Trophoblast cell (in vitro differentiated cells and primary cell): Measurements from ENCODE around the gene PRR12.

Source experiments
- DNase-seq, 2 donors: peaks; one replicate each; pipeline ENCODE4 v3.0.0-alpha.2; 2016
- H2AFZ ChIP-seq: 2 replicates; pipeline ENCODE4 v1.6.1; 2013; ENCODE audit warnings: low read length, moderate library complexity, mild to moderate bottlenecking; ENCODE audit not compliant: insufficient read depth, poor library complexity
- H2AK5ac ChIP-seq: 2 replicates; pipeline ENCODE4 v1.6.1; 2013; ENCODE audit warnings: mild to moderate bottlenecking, low read length
- H2BK120ac ChIP-seq: 2 replicates; pipeline ENCODE4 v1.6.1; 2013; ENCODE audit warnings: low read length, mild to moderate bottlenecking, moderate library complexity; ENCODE audit not compliant: insufficient read depth, poor library complexity
- H2BK12ac ChIP-seq: 2 replicates; pipeline ENCODE4 v1.6.1; 2013; ENCODE audit warnings: mild to moderate bottlenecking, low read length, moderate library complexity
- H2BK5ac ChIP-seq: 2 replicates; pipeline ENCODE4 v1.6.1; 2013; ENCODE audit warnings: low read length, low read depth, moderate library complexity, mild to moderate bottlenecking; ENCODE audit not compliant: poor library complexity
- H3K14ac ChIP-seq: 2 replicates; pipeline ENCODE4 v1.6.1; 2013; ENCODE audit warnings: mild to moderate bottlenecking, low read length
- H3K18ac ChIP-seq: 2 replicates; pipeline ENCODE4 v1.6.1; 2013; ENCODE audit warnings: mild to moderate bottlenecking, low read length
- H3K23ac ChIP-seq: 2 replicates; pipeline ENCODE4 v1.6.1; 2013; ENCODE audit warnings: low read length
- H3K27ac ChIP-seq: 2 replicates; pipeline ENCODE4 v1.5.1; 2013; ENCODE audit warnings: low read depth, mild to moderate bottlenecking, inconsistent platforms, low read length, moderate library complexity
- H3K27me3 ChIP-seq: 2 replicates; pipeline ENCODE4 v1.6.1; 2013; ENCODE audit warnings: inconsistent platforms, mild to moderate bottlenecking, low read length, moderate library complexity; ENCODE audit not compliant: insufficient read depth
- H3K36me3 ChIP-seq, 2 experiments: 1 replicate in 1 of 2; 2 replicates in 1 of 2; pipeline ENCODE4 v1.6.1; 2013; ENCODE audit warnings: low read length in 2 of 2, mild to moderate bottlenecking in 2 of 2, moderate library complexity in 1 of 2; ENCODE audit not compliant: insufficient read depth in 2 of 2, control insufficient read depth in 1 of 2
- H3K4ac ChIP-seq: 2 replicates; pipeline ENCODE4 v1.6.1; 2013; ENCODE audit warnings: low read depth, mild to moderate bottlenecking, low read length, moderate library complexity
- H3K4me1 ChIP-seq, 2 experiments: 1 replicate in 1 of 2; 2 replicates in 1 of 2; pipeline ENCODE4 v1.6.1; 2013; ENCODE audit warnings: low read length in 2 of 2, mild to moderate bottlenecking in 2 of 2, moderate library complexity in 1 of 2; ENCODE audit not compliant: insufficient read depth in 2 of 2, control insufficient read depth in 1 of 2
- H3K4me2 ChIP-seq: 2 replicates; pipeline ENCODE4 v1.6.1; 2013; ENCODE audit warnings: inconsistent platforms, mild to moderate bottlenecking, low read length, moderate library complexity
- H3K4me3 ChIP-seq: 2 replicates; pipeline ENCODE4 v1.5.1; 2013; ENCODE audit warnings: mild to moderate bottlenecking, low read depth, low read length, inconsistent platforms
- H3K79me1 ChIP-seq: one replicate; pipeline ENCODE4 v1.6.1; 2013; ENCODE audit warnings: low read length
- H3K79me2 ChIP-seq: 2 replicates; pipeline ENCODE4 v1.6.1; 2013; ENCODE audit warnings: low read length, mild to moderate bottlenecking; ENCODE audit not compliant: control insufficient read depth, insufficient read depth, poor library complexity
- H3K9ac ChIP-seq: 2 replicates; pipeline ENCODE4 v1.6.1; 2013; ENCODE audit warnings: mild to moderate bottlenecking, low read length
- H3K9me3 ChIP-seq: 2 replicates; pipeline ENCODE4 v1.6.1; 2013; ENCODE audit warnings: low read depth, mild to moderate bottlenecking, control low read depth, inconsistent platforms, low read length; ENCODE audit not compliant: insufficient read depth
- H4K12ac ChIP-seq: 2 replicates; pipeline ENCODE4 v1.6.1; 2013; ENCODE audit warnings: low read depth, mild to moderate bottlenecking, low read length, moderate library complexity
- H4K8ac ChIP-seq: 2 replicates; pipeline ENCODE4 v1.6.1; 2013; ENCODE audit warnings: low read depth, mild to moderate bottlenecking, low read length, moderate library complexity
- H4K91ac ChIP-seq: one replicate; pipeline ENCODE4 v1.6.1; 2013; ENCODE audit warnings: low read depth, mild to moderate bottlenecking, low read length, moderate library complexity
- WGBS: extraction: QIAGEN DNeasy Blood & Tissue Kit; methylation state at CpG from one replicate; pipeline ENCODE4 v1.1.7; 2013; ENCODE audit warnings: missing lambda C conversion rate; ENCODE audit not compliant: insufficient read length, insufficient coverage; ENCODE audit errors: extremely low coverage; 5-methylcytosine and 5-hydroxymethylcytosine counted together

The PRR12 gene

DNA sequence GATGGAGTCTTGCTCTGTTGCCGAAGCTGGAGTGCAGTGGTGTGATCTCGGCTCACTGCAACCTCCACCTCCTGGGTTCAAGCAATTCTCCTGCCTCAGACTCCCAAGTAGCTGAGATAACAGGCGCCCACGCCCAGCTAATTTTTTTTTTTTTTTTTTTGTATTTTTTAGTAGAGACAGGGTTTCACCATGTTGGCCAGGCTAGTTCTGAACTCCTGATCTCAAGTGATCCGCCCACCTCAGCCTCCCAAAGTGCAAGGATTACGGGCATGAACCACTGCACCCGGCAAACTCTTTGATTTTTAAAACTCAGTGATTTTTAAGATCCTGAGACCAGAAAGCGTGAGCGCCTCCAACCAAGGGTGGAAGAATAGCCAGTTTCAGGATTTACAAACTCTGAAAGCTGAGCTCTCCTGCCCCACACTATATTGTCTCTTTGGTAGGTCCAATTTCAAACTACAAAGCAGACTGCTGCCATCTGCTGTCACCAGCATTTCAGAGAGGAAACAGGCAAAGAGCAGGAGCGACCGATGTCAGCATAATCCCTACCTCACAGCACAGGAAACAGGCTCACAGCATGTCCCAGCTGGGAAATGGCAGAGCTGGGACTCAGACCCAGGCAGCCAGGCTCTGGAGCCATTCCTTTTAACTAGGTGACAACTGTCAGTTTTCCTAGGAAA is 19.8 kb upstream of the PRR12 start:
- H3K4me1 ChIP-seq: peaks cover 3% of the 10 kb centered on the region in 2 experiments
- no peak overlapping the region for H3K4ac ChIP-seq
- no peak overlapping the region for H3K14ac ChIP-seq
- H3K23ac ChIP-seq: no peak overlapping the region
- H3K79me2 ChIP-seq: peaks cover 2% of the 10 kb centered on the region
- H3K27me3 ChIP-seq: no peaks in the 10 kb centered on the region
- H3K4me2 ChIP-seq: no peak overlapping the region
- no peak overlapping the region for H3K9ac ChIP-seq
- no peak overlapping the region for H2BK12ac ChIP-seq
- DNase-seq: no peak
- H3K4me3 ChIP-seq: no peak overlapping the region
- no peak overlapping the region for H4K91ac ChIP-seq
- no peaks in the 10 kb centered on the region for H3K9me3 ChIP-seq
- H3K79me1 ChIP-seq: no peaks in the 10 kb centered on the region
- H2BK5ac ChIP-seq: no peak overlapping the region
- no peak overlapping the region for H2AK5ac ChIP-seq
- H3K27ac ChIP-seq: no peak overlapping the region
- no peak overlapping the region for H4K12ac ChIP-seq
- no peak overlapping the region for H2BK120ac ChIP-seq
- H3K18ac ChIP-seq: no peak overlapping the region
- H3K36me3 ChIP-seq: peaks cover 11 to 13% of the 10 kb centered on the region in 2 experiments
- no CpG with 5 or more reads among the region's 11 CpGs for WGBS
- H4K8ac ChIP-seq: no peak overlapping the region
- no peak overlapping the region for H2AFZ ChIP-seq

DNA sequence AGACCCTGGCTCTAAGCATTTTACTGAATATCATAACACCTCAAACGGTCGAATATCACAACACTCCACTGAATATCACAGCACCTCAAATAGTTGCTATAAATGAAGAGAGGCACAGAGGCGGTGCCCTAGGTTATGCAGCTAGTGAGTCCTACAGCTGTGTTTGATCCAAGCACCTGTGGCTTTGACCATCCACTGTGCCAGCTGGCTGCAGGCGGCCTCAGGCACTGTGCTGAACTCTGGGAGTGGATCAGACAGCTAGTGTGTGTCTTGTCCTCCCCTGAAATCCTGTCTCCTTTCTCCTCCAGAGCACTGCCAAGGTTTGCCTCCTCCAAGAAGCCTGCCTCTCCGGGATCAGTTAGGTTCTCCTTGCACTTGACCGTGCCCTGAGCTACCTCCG is 18.0 kb upstream of the PRR12 start:
- Histone ChIP-seq H3K27ac (no peak overlapping the region), H3K9ac (no peak overlapping the region), H2AK5ac (no peak overlapping the region), H3K79me1 (no peaks in the 10 kb centered on the region), H3K79me2 (peaks cover 2% of the 10 kb centered on the region), H4K12ac (no peak overlapping the region), H3K4me1 (peaks cover 3% of the 10 kb centered on the region in 2 experiments), H2BK5ac (no peak overlapping the region), H3K36me3 (peaks cover 13 to 16% of the 10 kb centered on the region in 2 experiments), H2BK12ac (no peak overlapping the region), H3K9me3 (no peaks in the 10 kb centered on the region), H2BK120ac (no peak overlapping the region), H4K91ac (no peak overlapping the region), H3K14ac (no peak overlapping the region), H3K27me3 (no peaks in the 10 kb centered on the region), H3K4me2 (no peak overlapping the region), H3K4ac (no peak overlapping the region), H3K4me3 (no peak overlapping the region), H4K8ac (no peak overlapping the region), H3K23ac (no peak overlapping the region), H3K18ac (no peak overlapping the region), H2AFZ (no peak overlapping the region)
- no CpG with 5 or more reads among the region's 7 CpGs for WGBS
- DNase-seq: no peak

DNA sequence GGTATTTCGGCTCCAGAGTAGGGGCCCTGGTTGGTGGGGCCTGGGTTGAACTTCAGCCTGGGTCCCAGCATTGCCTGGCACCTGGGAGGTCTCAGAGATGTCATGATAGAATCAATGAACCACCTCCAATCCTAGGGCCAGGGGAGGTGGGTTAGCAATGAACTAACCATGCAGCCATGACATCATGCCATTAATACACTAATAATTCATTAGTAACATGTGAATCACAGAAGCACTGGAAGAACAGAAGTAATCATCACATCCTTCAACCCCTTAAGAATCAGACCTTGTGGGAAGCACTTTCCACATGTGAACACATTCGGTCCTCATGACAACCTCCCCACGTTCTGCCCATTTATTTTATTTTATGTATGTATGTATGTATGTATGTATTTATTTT is 17.6 kb upstream of the PRR12 start:
- H2BK5ac ChIP-seq: no peak overlapping the region
- H3K4me2 ChIP-seq: no peak overlapping the region
- WGBS: no CpG with 5 or more reads among the region's 3 CpGs
- H2BK12ac ChIP-seq: no peak overlapping the region
- H3K27ac ChIP-seq: no peak overlapping the region
- H3K23ac ChIP-seq: no peak overlapping the region
- H2BK120ac ChIP-seq: no peak overlapping the region
- peaks cover 13 to 16% of the 10 kb centered on the region in 2 experiments for H3K36me3 ChIP-seq
- no peaks in the 10 kb centered on the region for H3K79me1 ChIP-seq
- peaks cover 3% of the 10 kb centered on the region in 2 experiments for H3K4me1 ChIP-seq
- peaks cover 2% of the 10 kb centered on the region for H3K79me2 ChIP-seq
- no peaks in the 10 kb centered on the region for H3K9me3 ChIP-seq
- H2AFZ ChIP-seq: no peak overlapping the region
- no peak overlapping the region for H3K14ac ChIP-seq
- H3K9ac ChIP-seq: no peak overlapping the region
- H4K12ac ChIP-seq: no peak overlapping the region
- H3K4me3 ChIP-seq: no peak overlapping the region
- H3K18ac ChIP-seq: no peak overlapping the region
- no peak overlapping the region for H4K8ac ChIP-seq
- H3K4ac ChIP-seq: no peak overlapping the region
- no peak overlapping the region for H4K91ac ChIP-seq
- H3K27me3 ChIP-seq: no peaks in the 10 kb centered on the region
- no peak overlapping the region for H2AK5ac ChIP-seq
- no peak for DNase-seq

DNA sequence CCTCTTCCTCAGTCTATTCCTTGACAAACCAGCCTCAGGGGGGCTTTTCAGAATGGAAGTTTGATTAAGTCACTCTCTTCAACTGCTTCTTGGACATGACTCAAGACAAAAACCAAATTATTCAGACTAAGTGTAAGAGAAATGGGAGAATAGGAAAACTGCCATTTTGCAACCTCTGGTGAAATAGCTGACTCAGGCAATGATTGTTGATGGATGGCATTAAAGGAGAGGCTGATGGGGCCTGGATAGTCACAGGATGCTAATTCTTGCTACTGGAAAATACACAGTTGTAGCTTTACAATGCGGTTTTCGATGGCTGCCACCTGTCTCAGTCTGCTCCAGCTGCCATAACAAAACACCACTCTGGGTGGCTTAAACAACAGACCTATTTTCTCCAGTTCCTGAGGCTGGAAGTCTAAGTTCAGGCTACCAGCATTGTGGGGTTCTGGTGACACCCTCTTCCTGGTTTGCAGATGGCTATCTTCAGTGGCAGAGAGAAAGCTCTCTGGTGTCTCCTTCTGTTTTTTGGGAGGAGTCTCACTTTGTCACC is 16.7 kb upstream of the PRR12 start:
- Histone ChIP-seq H4K12ac (no peak overlapping the region), H3K27ac (no peak overlapping the region), H3K4ac (peak overlapping the region; percentile 13), H3K27me3 (no peaks in the 10 kb centered on the region), H3K4me3 (no peak overlapping the region), H2AFZ (no peak overlapping the region), H2BK12ac (no peak overlapping the region), H3K9ac (no peak overlapping the region), H3K18ac (no peak overlapping the region), H2BK120ac (no peak overlapping the region), H3K14ac (no peak overlapping the region), H3K4me1 (peaks cover 3% of the 10 kb centered on the region in 2 experiments), H2BK5ac (peak overlapping the region; percentile 25), H3K4me2 (no peak overlapping the region), H2AK5ac (no peak overlapping the region), H3K23ac (no peak overlapping the region), H3K79me1 (no peaks in the 10 kb centered on the region), H4K8ac (no peak overlapping the region), H3K79me2 (peaks cover 2% of the 10 kb centered on the region), H4K91ac (no peak overlapping the region), H3K36me3 (peaks cover 13 to 16% of the 10 kb centered on the region in 2 experiments), H3K9me3 (no peaks in the 10 kb centered on the region)
- peak; percentile 6 to 27 for DNase-seq
- WGBS: no CpG with 5 or more reads among the region's 2 CpGs
